H9 (cell line): ENCODE measurements around the gene EPHA2. TPM values are rescaled to one million over a fixed set of nuclear protein-coding genes. Genes with fewer than 3 reads are reported as not detected.

Source experiments
- DNase-seq: peaks from one replicate; pipeline ENCODE4 v3.0.0-alpha.2; 2017
- H2AFZ ChIP-seq: one replicate; pipeline ENCODE4 v1.6.1; 2013; ENCODE audit warnings: mild to moderate bottlenecking, low read length, control low read depth, moderate library complexity
- H2AK5ac ChIP-seq: 2 replicates; pipeline ENCODE4 v1.6.1; 2013; ENCODE audit warnings: low read length, control low read depth, mixed read lengths; ENCODE audit not compliant: insufficient read length
- H2BK120ac ChIP-seq: one replicate; pipeline ENCODE4 v1.6.1; 2013; ENCODE audit warnings: low read depth, mild to moderate bottlenecking, low read length, control low read depth, inconsistent platforms; ENCODE audit not compliant: poor library complexity, severe bottlenecking
- H2BK12ac ChIP-seq: 2 replicates; pipeline ENCODE4 v1.6.1; 2013; ENCODE audit warnings: low read length, control low read depth, mixed read lengths, low read depth; ENCODE audit not compliant: insufficient read length
- H2BK15ac ChIP-seq: 2 replicates; pipeline ENCODE4 v1.6.1; 2013; ENCODE audit warnings: low read depth, low read length, control low read depth
- H2BK20ac ChIP-seq: one replicate; pipeline ENCODE4 v1.6.1; 2013; ENCODE audit warnings: low read depth, mild to moderate bottlenecking, low read length, control low read depth, inconsistent platforms; ENCODE audit not compliant: poor library complexity, severe bottlenecking
- H2BK5ac ChIP-seq: 2 replicates; pipeline ENCODE4 v1.6.1; 2013; ENCODE audit warnings: low read length, control low read depth, mixed read lengths; ENCODE audit not compliant: insufficient read length
- H3K14ac ChIP-seq: 2 replicates; pipeline ENCODE4 v1.6.1; 2013; ENCODE audit warnings: low read length, control low read depth; ENCODE audit not compliant: insufficient read depth
- H3K18ac ChIP-seq: 2 replicates; pipeline ENCODE4 v1.6.1; 2013; ENCODE audit warnings: low read depth, mild to moderate bottlenecking, mixed read lengths, low read length, control low read depth; ENCODE audit not compliant: insufficient read length
- H3K23ac ChIP-seq: 2 replicates; pipeline ENCODE4 v1.6.1; 2013; ENCODE audit warnings: low read length, control low read depth, mixed read lengths, low read depth; ENCODE audit not compliant: insufficient read length
- H3K23me2 ChIP-seq: 2 replicates; pipeline ENCODE4 v1.6.1; 2013; ENCODE audit warnings: low read depth, mild to moderate bottlenecking, mixed read lengths, low read length, control low read depth; ENCODE audit not compliant: insufficient read length, poor library complexity, severe bottlenecking
- H3K27ac ChIP-seq: 2 replicates; pipeline ENCODE4 v1.5.1; 2013; ENCODE audit warnings: low read length, control low read depth, mixed read lengths, low read depth; ENCODE audit not compliant: insufficient read length
- H3K27me3 ChIP-seq: 2 replicates; pipeline ENCODE4 v1.6.1; 2013; ENCODE audit warnings: low read length, control low read depth, inconsistent platforms; ENCODE audit not compliant: insufficient read depth
- H3K4ac ChIP-seq: 2 replicates; pipeline ENCODE4 v1.6.1; 2013; ENCODE audit warnings: low read depth, mild to moderate bottlenecking, control low read depth, inconsistent platforms, low read length, moderate library complexity
- H3K4me1 ChIP-seq: 2 replicates; pipeline ENCODE4 v1.6.1; 2013; ENCODE audit warnings: low read length, control low read depth, inconsistent platforms; ENCODE audit not compliant: insufficient read depth
- H3K4me2 ChIP-seq: 2 replicates; pipeline ENCODE4 v1.6.1; 2013; ENCODE audit warnings: low read length, control low read depth, mixed read lengths; ENCODE audit not compliant: insufficient read length, insufficient read depth
- H3K56ac ChIP-seq: 2 replicates; pipeline ENCODE4 v1.6.1; 2013; ENCODE audit warnings: low read depth, mild to moderate bottlenecking, mixed read lengths, low read length, control low read depth; ENCODE audit not compliant: insufficient read length
- H3K79me1 ChIP-seq: 2 replicates; pipeline ENCODE4 v1.6.1; 2013; ENCODE audit warnings: low read depth, mild to moderate bottlenecking, moderate library complexity, low read length, control low read depth, inconsistent platforms; ENCODE audit not compliant: insufficient read depth, poor library complexity, severe bottlenecking
- H3K79me2 ChIP-seq: 2 replicates; pipeline ENCODE4 v1.6.1; 2013; ENCODE audit warnings: low read length, control low read depth, inconsistent platforms; ENCODE audit not compliant: insufficient read depth
- H3K9ac ChIP-seq: 2 replicates; pipeline ENCODE4 v1.6.1; 2013; ENCODE audit warnings: low read length, control low read depth, mixed read lengths; ENCODE audit not compliant: insufficient read length; ENCODE audit errors: extremely low read depth
- H3K9me3 ChIP-seq: one replicate; pipeline ENCODE4 v1.6.1; 2013; ENCODE audit warnings: low read depth, low read length, inconsistent platforms; ENCODE audit not compliant: control insufficient read depth
- H3T11ph ChIP-seq: one replicate; pipeline ENCODE4 v1.6.1; 2013; ENCODE audit warnings: mild to moderate bottlenecking, low read length, control low read depth, inconsistent platforms
- H4K20me1 ChIP-seq: one replicate; pipeline ENCODE4 v1.6.1; 2013; ENCODE audit not compliant: control insufficient read depth, insufficient read length, insufficient read depth
- H4K5ac ChIP-seq: 2 replicates; pipeline ENCODE4 v1.6.1; 2013; ENCODE audit warnings: low read depth, mild to moderate bottlenecking, mixed read lengths, low read length, control low read depth; ENCODE audit not compliant: insufficient read length
- H4K8ac ChIP-seq: replicated peaks from 2 replicates; pipeline ENCODE4 v1.6.1; 2013; ENCODE audit warnings: low read length, control low read depth, mixed read lengths, low read depth; ENCODE audit not compliant: insufficient read length
- H4K91ac ChIP-seq: 2 replicates; pipeline ENCODE4 v1.6.1; 2013; ENCODE audit warnings: low read depth, mild to moderate bottlenecking, moderate library complexity, mixed read lengths, low read length, control low read depth; ENCODE audit not compliant: insufficient read length
- H3K27ac Mint-ChIP-seq, 3 experiments: 2 replicates in 2 of 3; 3 replicates in 1 of 3; pipeline ENCODE4 v1.8.0; 2020 to 2021; ENCODE audit warnings: mixed read lengths in 3 of 3, mild to moderate bottlenecking in 1 of 3, moderate library complexity in 1 of 3
- H3K27me3 Mint-ChIP-seq: 2 replicates; pipeline ENCODE4 v1.8.0; 2021; ENCODE audit warnings: low read depth, mild to moderate bottlenecking, moderate library complexity, mixed read lengths
- H3K36me3 Mint-ChIP-seq, 3 experiments: 2 replicates in 2 of 3; 3 replicates in 1 of 3; pipeline ENCODE4 v1.8.0; 2020 to 2021; ENCODE audit warnings: low read depth in 3 of 3, mixed read lengths in 3 of 3; ENCODE audit not compliant: insufficient read depth in 1 of 3
- H3K4me1 Mint-ChIP-seq, 2 experiments: 2 replicates each; pipeline ENCODE4 v1.8.0; 2020; ENCODE audit warnings: mixed read lengths in 2 of 2
- H3K4me3 Mint-ChIP-seq, 2 experiments: 2 replicates in 1 of 2; 3 replicates in 1 of 2; pipeline ENCODE4 v1.8.0; 2020 to 2021; ENCODE audit warnings: mild to moderate bottlenecking in 2 of 2, mixed read lengths in 2 of 2, moderate library complexity in 1 of 2
- H3K9me3 Mint-ChIP-seq, 2 experiments: 2 replicates in 1 of 2; 3 replicates in 1 of 2; pipeline ENCODE4 v1.8.0; 2020; ENCODE audit warnings: mild to moderate bottlenecking in 2 of 2, mixed read lengths in 2 of 2, moderate library complexity in 1 of 2
- WGBS: extraction: QIAGEN DNeasy Blood & Tissue Kit; methylation state at CpG from one replicate; pipeline ENCODE4 v1.1.7; 2013; ENCODE audit warnings: missing lambda C conversion rate, low lambda C conversion rate, mixed read lengths; ENCODE audit not compliant: insufficient read length; ENCODE audit errors: extremely low coverage; 5-methylcytosine and 5-hydroxymethylcytosine counted together
- total RNA-seq: library from RNA; stranded (reverse); gene quantifications from 2 replicates; pipeline ENCODE4 v1.2.1, GENCODE V29; 2021
- TF ChIP-seq, protein P1 (sequence below): fragments of 200-600 bp; sonication (generic); conservative IDR thresholded peaks from 3 replicates; pipeline ENCODE4 v1.8.0; 2021; ENCODE audit warnings: antibody characterized with exemption, mild to moderate bottlenecking

EPHA2 gene
- total RNA-seq, 1 experiment from 2014 or later, result 33.1 TPM

DNA sequence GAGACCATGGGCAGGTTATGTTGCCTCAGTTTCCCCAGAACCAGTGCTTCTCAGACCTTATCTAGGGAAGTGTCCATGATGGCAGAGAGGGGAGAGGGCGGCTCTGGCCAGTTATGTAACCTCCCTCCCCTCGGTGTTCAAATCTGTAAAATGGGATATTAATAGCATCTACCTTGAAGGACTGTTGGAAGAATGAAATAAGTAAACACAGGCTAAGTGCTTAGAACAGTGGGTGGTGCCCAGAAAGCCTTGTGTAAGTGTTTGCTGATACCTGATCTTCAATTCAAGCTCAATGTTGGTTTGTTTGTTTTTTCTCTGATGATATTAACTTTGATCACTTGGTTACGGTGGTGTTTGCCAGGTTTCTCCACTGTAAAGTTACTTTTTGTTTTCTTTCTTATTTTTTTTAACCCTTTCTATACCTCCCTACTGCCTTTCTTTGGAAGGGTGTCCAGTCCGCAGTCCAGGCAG lies 34.9 kb downstream of the EPHA2 start:
- Histone ChIP-seq H2BK15ac (no peak overlapping the region), H2AK5ac (no peak overlapping the region), H3K79me2 (no peaks in the 10 kb centered on the region), H3K79me1 (no peaks in the 10 kb centered on the region), H3K4me2 (no peak overlapping the region), H3K27me3 (no peaks in the 10 kb centered on the region), H3K4ac (no peak overlapping the region), H3K56ac (no peak overlapping the region), H4K20me1 (no peaks in the 10 kb centered on the region), H3K4me1 (peaks cover 10% of the 10 kb centered on the region; the same call in 1 of the 2 replicates), H3K23ac (no peak overlapping the region), H3K27ac (no peak overlapping the region), H3K9ac (no peak overlapping the region), H2BK5ac (no peak overlapping the region), H3K9me3 (no peaks in the 10 kb centered on the region), H4K91ac (no peak overlapping the region), H3T11ph (no peak overlapping the region), H4K5ac (no peak overlapping the region), H4K8ac (no peak overlapping the region), H2BK20ac (no peak overlapping the region), H3K23me2 (no peaks in the 10 kb centered on the region), H3K18ac (no peak overlapping the region), H2BK12ac (no peak overlapping the region), H2BK120ac (no peak overlapping the region), H2AFZ (no peak overlapping the region), H3K14ac (no peak overlapping the region)
- peaks cover 2% of the 10 kb centered on the region; the same call in 1 of the 2 replicates for H3K27me3 Mint-ChIP-seq
- no peaks in the 10 kb centered on the region; a peak in 1 of 5 replicates for H3K9me3 Mint-ChIP-seq
- H3K27ac Mint-ChIP-seq, result no peak overlapping the region; a peak in 2 of 7 replicates
- WGBS, result no CpG with 5 or more reads among the region's 4 CpGs
- TF ChIP-seq, protein P1, sequence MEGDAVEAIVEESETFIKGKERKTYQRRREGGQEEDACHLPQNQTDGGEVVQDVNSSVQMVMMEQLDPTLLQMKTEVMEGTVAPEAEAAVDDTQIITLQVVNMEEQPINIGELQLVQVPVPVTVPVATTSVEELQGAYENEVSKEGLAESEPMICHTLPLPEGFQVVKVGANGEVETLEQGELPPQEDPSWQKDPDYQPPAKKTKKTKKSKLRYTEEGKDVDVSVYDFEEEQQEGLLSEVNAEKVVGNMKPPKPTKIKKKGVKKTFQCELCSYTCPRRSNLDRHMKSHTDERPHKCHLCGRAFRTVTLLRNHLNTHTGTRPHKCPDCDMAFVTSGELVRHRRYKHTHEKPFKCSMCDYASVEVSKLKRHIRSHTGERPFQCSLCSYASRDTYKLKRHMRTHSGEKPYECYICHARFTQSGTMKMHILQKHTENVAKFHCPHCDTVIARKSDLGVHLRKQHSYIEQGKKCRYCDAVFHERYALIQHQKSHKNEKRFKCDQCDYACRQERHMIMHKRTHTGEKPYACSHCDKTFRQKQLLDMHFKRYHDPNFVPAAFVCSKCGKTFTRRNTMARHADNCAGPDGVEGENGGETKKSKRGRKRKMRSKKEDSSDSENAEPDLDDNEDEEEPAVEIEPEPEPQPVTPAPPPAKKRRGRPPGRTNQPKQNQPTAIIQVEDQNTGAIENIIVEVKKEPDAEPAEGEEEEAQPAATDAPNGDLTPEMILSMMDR, result no peak
- peaks cover 73 to 76% of the 10 kb centered on the region in 2 experiments for H3K4me1 Mint-ChIP-seq
- no peak for DNase-seq
- H3K4me3 Mint-ChIP-seq, result no peak overlapping the region; a peak in 1 of 5 replicates
- peaks cover 17 to 29% (median 18%) of the 10 kb centered on the region in 3 experiments; a peak in 5 of 7 replicates for H3K36me3 Mint-ChIP-seq
